Fibroblast of villous mesenchyme (primary cell): Measurements from ENCODE around the gene SRMS. TPM values are rescaled to one million over a fixed set of nuclear protein-coding genes. Genes with fewer than 3 reads are reported as not detected.

Experiments
- DNase-seq: peaks from one replicate; pipeline ENCODE4 v3.0.0-alpha.2; 2010; ENCODE audit warnings: low read depth
- H3K4me3 ChIP-seq: 2 replicates; pipeline ENCODE4 v1.5.1; 2011; ENCODE audit warnings: low read depth, mild to moderate bottlenecking, low read length
- total RNA-seq: library from RNA; depleted of rRNA; stranded (reverse); fragments of >200 nt; gene quantifications from 2 replicates; pipeline ENCODE4 v1.2.3, GENCODE V29; 2012
- TF ChIP-seq, protein P1 (sequence below): IDR thresholded peaks from 2 replicates; pipeline ENCODE4 v1.5.1; 2012; ENCODE audit warnings: low read depth, mild to moderate bottlenecking, low read length; ENCODE audit not compliant: insufficient read depth

The SRMS gene
- total RNA-seq, 1 donor: not detected

DNA sequence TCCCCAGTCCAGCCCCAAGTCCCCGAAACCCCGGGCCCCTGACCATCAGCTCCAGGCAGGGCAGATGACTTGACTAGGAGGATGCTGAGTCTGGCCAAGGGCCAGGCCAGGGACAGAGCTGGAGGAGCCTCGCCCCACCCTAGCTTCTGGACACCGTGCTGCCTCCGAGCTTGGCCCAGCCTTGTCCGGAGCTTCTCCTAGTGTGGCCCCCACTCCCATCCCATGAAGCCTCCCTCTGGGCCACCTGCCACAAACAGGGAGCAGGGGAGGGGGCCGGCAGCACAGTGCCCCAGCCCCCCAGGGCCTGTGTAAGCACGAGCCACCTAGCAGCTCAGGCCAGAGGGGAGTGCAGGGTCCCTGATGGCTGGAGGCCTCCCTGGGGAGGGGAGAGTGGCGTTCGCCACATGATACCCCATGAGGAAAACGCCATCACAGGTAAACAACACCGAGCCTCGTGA is 54.0 kb downstream of the SRMS start:
- TF ChIP-seq, protein P1, sequence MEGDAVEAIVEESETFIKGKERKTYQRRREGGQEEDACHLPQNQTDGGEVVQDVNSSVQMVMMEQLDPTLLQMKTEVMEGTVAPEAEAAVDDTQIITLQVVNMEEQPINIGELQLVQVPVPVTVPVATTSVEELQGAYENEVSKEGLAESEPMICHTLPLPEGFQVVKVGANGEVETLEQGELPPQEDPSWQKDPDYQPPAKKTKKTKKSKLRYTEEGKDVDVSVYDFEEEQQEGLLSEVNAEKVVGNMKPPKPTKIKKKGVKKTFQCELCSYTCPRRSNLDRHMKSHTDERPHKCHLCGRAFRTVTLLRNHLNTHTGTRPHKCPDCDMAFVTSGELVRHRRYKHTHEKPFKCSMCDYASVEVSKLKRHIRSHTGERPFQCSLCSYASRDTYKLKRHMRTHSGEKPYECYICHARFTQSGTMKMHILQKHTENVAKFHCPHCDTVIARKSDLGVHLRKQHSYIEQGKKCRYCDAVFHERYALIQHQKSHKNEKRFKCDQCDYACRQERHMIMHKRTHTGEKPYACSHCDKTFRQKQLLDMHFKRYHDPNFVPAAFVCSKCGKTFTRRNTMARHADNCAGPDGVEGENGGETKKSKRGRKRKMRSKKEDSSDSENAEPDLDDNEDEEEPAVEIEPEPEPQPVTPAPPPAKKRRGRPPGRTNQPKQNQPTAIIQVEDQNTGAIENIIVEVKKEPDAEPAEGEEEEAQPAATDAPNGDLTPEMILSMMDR: no peak
- H3K4me3 ChIP-seq: no peak overlapping the region
- DNase-seq: no peak

DNA sequence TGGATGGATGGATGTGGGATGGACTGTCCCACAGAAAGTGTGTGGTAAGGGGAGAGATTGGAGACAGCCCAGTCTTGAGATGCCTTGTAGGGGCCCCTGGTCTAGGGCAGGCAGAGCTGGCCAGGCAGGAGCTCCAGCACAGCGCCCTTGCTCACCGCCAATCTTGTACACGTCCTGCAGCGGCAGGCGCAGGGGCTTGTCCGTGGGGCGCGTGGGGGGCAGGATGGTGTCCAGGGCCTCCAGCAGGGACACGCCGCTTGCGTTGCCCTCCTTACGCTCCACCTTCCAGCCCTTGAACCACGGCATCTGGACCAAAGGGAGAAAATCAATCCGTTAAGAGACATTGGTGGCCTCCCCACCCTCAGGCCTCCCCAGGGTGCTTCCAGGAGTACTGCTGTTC is 54.6 kb downstream of the SRMS start:
- H3K4me3 ChIP-seq: no peak overlapping the region
- DNase-seq: no peak
- TF ChIP-seq, protein P1: no peak

DNA sequence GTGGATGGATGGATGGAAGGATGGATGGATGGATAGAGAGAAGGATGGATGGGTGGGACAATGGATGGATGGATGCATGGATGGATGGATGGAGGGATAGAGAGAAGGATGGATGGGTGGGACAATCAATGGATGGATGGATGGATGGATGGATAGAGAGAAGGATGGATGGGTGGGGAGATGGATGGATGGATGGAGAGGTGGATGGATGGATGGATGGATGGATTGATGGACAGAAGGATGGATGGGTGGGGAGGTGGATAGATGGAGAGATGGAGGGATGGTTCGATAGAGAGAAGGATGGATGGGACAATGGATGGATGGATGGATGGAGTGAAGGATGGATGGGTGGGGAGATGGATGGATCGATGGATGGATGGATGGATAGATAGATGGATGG is 55.0 kb downstream of the SRMS start:
- TF ChIP-seq, protein P1: no peak
- no peak overlapping the region for H3K4me3 ChIP-seq
- DNase-seq: no peak

DNA sequence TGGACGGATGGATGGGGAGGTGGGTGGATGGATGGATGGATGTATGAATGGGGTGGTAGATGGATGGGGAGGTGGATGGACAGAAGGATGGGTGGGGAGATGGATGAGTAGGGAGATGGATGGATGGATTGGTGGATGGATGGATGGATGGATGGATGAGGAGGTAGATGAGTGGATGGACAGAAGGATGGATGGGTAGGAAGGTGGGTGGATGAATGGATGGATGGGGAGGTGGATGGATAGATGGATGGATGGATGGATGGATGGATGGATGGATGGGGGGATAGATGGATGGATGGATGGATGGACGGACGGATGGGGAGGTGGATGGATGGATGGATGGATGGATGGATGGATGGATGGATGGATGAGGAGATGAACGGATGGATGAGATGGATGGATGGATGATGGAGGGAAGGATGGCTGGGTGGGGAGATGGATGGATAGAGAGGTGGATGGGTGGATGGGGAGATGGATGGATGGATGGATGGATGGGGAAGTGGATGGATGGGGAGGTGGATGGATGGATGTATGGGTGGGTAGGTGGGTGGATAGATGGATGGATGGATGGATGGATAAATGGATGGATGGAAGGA is 55.8 kb downstream of the SRMS start:
- DNase-seq: no peak
- TF ChIP-seq, protein P1: no peak
- no peak overlapping the region for H3K4me3 ChIP-seq

DNA sequence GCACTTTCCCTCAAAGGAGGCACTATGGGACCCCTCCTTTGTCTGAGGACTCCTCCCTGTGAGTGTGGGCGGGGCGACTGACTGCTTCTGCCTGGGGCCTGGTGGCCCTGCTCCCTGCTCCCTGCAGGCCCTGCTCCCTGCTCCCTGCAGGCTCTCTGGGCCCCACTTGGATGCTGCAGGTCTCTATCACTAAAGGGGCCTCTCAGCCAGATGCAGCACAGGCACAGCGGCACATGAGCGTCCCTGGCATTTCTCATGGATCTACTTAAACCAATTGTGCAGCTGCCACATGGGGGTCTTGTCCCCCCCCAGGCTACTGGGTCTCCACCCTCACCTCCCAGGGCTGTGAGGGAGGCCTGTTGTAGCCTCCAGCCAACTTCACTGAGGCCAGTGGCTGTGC is 56.5 kb downstream of the SRMS start:
- TF ChIP-seq, protein P1: no peak
- H3K4me3 ChIP-seq: no peak overlapping the region
- DNase-seq: no peak

Other genes starting within 250 kb of the SRMS start
- gene CHRNA4, start 186.4 kb downstream of the SRMS start, total RNA-seq: not detected in 2 replicates
- not detected in 2 replicates for gene KCNQ2, start 75.1 kb downstream of the SRMS start, total RNA-seq
- under 0.01 and 0.43 TPM in 2 replicates for gene EEF1A2, start 48.7 kb downstream of the SRMS start, total RNA-seq
- gene PPDPF, start 27.0 kb downstream of the SRMS start, total RNA-seq: 38.4 and 78.0 TPM in 2 replicates
- gene PTK6, start 10.4 kb downstream of the SRMS start, total RNA-seq: under 0.01 TPM in 2 replicates
- gene FNDC11, start 6.4 kb upstream of the SRMS start, total RNA-seq: 0.86 and 0.97 TPM in 2 replicates
- gene HELZ2, start 26.5 kb upstream of the SRMS start, total RNA-seq: 29.0 and 46.6 TPM in 2 replicates
- gene GMEB2, start 79.4 kb upstream of the SRMS start, total RNA-seq: 9.3 and 10.8 TPM in 2 replicates
- 5.6 and 10.6 TPM in 2 replicates for gene STMN3, start 105.7 kb upstream of the SRMS start, total RNA-seq
- gene RTEL1, start 110.6 kb upstream of the SRMS start, total RNA-seq: 11.7 and 14.2 TPM in 2 replicates
- 31.5 and 44.5 TPM in 2 replicates for gene TNFRSF6B, start 148.9 kb upstream of the SRMS start, total RNA-seq
- gene ARFRP1, start 160.2 kb upstream of the SRMS start, total RNA-seq: 24.2 and 30.3 TPM in 2 replicates
- 19.4 and 20.3 TPM in 2 replicates for gene ZGPAT, start 160.3 kb upstream of the SRMS start, total RNA-seq
- 3.5 TPM in 2 replicates for gene LIME1, start 188.9 kb upstream of the SRMS start, total RNA-seq
- 24.2 and 35.1 TPM in 2 replicates for gene SLC2A4RG, start 192.0 kb upstream of the SRMS start, total RNA-seq